ENCODE data around the gene CCL20. TPM values are rescaled to one million over a fixed set of nuclear protein-coding genes. Genes with fewer than 3 reads are reported as not detected.

The CCL20 gene
- total and polyA plus RNA-seq, 4 donors = 0.49 to 0.50 TPM; not detected in 2

- Histone ChIP-seq H3K9me3 (ENCODE audit: control insufficient read depth, insufficient read depth, low read length) (no peaks in the 10 kb centered on the region), H3K27me3 (ENCODE audit: control insufficient read depth, insufficient read depth, low read length) (no peaks in the 10 kb centered on the region), H3K27ac (ENCODE audit: low read depth, low read length) (no peak overlapping the region), H3K4me1 (ENCODE audit: control insufficient read depth, insufficient read depth, low read length) (no peaks in the 10 kb centered on the region), H3K36me3 (ENCODE audit: control insufficient read depth, insufficient read depth, low read length) (no peaks in the 10 kb centered on the region), H3K4me3 (ENCODE audit: low read depth, low read length) (no peak overlapping the region)
- no CpG with 5 or more reads among the region's 1 CpG for WGBS (ENCODE audit: insufficient coverage)
- peak in 1 of 6 donors; percentile 42 for DNase-seq (ENCODE audit: low read depth in 4 of 6, low spot score in 6 of 6)
These were observed 36.3 kb downstream of the CCL20 start for GRCh38 chr2:227849906-227850305.

GRCh38 chr2:227853204-227853629, 39.6 kb downstream of the CCL20 start:
- 57% methylated on average over 4 of the region's 4 CpGs for WGBS (ENCODE audit: insufficient coverage)
- DNase-seq (ENCODE audit: low read depth in 4 of 6, low spot score in 6 of 6) = peak in 1 of 6 donors; percentile 11

GRCh38 chr2:227853765-227854271, 40.2 kb downstream of the CCL20 start:
- H3K36me3 ChIP-seq (ENCODE audit: control insufficient read depth, insufficient read depth, low read length) = no peaks in the 10 kb centered on the region
- H3K27me3 ChIP-seq (ENCODE audit: control insufficient read depth, insufficient read depth, low read length) = no peaks in the 10 kb centered on the region
- no peaks in the 10 kb centered on the region for H3K9me3 ChIP-seq (ENCODE audit: control insufficient read depth, insufficient read depth, low read length)
- no peak overlapping the region for H3K4me3 ChIP-seq (ENCODE audit: low read depth, low read length)
- H3K27ac ChIP-seq (ENCODE audit: low read depth, low read length) = no peak overlapping the region
- 87% methylated on average over 5 of the region's 6 CpGs for whole genome bisulfite sequencing (ENCODE audit: insufficient coverage)
- DNase-seq (ENCODE audit: low read depth in 4 of 6, low spot score in 6 of 6) = no peak
- no peaks in the 10 kb centered on the region for H3K4me1 ChIP-seq (ENCODE audit: control insufficient read depth, insufficient read depth, low read length)

More at GRCh38 chr2:227853204-227853629, 39.6 kb downstream of the CCL20 start:
- no peaks in the 10 kb centered on the region for H3K36me3 ChIP-seq (ENCODE audit: control insufficient read depth, insufficient read depth, low read length)
- H3K27me3 ChIP-seq (ENCODE audit: control insufficient read depth, insufficient read depth, low read length) = no peaks in the 10 kb centered on the region
- no peak overlapping the region for H3K27ac ChIP-seq (ENCODE audit: low read depth, low read length)
- no peaks in the 10 kb centered on the region for H3K9me3 ChIP-seq (ENCODE audit: control insufficient read depth, insufficient read depth, low read length)
- no peaks in the 10 kb centered on the region for H3K4me1 ChIP-seq (ENCODE audit: control insufficient read depth, insufficient read depth, low read length)
- no peak overlapping the region for H3K4me3 ChIP-seq (ENCODE audit: low read depth, low read length)

GRCh38 chr2:227855440-227855839, 41.8 kb downstream of the CCL20 start:
- Histone ChIP-seq H3K4me3 (ENCODE audit: low read depth, low read length) (no peak overlapping the region), H3K27ac (ENCODE audit: low read depth, low read length) (no peak overlapping the region)
- no CpG with 5 or more reads among the region's 3 CpGs for WGBS (ENCODE audit: insufficient coverage)

GRCh38 chr2:227856697-227857096, 43.1 kb downstream of the CCL20 start:
- peaks cover 10% of the 10 kb centered on the region for H3K4me1 ChIP-seq (ENCODE audit: control insufficient read depth, insufficient read depth, low read length)
- WGBS (ENCODE audit: insufficient coverage) = no CpG with 5 or more reads among the region's 2 CpGs
- no peaks in the 10 kb centered on the region for H3K36me3 ChIP-seq (ENCODE audit: control insufficient read depth, insufficient read depth, low read length)
- H3K27me3 ChIP-seq (ENCODE audit: control insufficient read depth, insufficient read depth, low read length) = no peaks in the 10 kb centered on the region
- no peak overlapping the region for H3K27ac ChIP-seq (ENCODE audit: low read depth, low read length)
- no peak overlapping the region for H3K4me3 ChIP-seq (ENCODE audit: low read depth, low read length)
- DNase-seq (ENCODE audit: low read depth in 4 of 6, low spot score in 6 of 6) = no peak
- H3K9me3 ChIP-seq (ENCODE audit: control insufficient read depth, insufficient read depth, low read length) = no peaks in the 10 kb centered on the region

More at GRCh38 chr2:227855440-227855839, 41.8 kb downstream of the CCL20 start:
- H3K4me1 ChIP-seq (ENCODE audit: control insufficient read depth, insufficient read depth, low read length) = peaks cover 10% of the 10 kb centered on the region
- no peaks in the 10 kb centered on the region for H3K27me3 ChIP-seq (ENCODE audit: control insufficient read depth, insufficient read depth, low read length)
- H3K36me3 ChIP-seq (ENCODE audit: control insufficient read depth, insufficient read depth, low read length) = no peaks in the 10 kb centered on the region
- no peaks in the 10 kb centered on the region for H3K9me3 ChIP-seq (ENCODE audit: control insufficient read depth, insufficient read depth, low read length)
- no peak for DNase-seq (ENCODE audit: low read depth in 4 of 6, low spot score in 6 of 6)

- Histone ChIP-seq H3K4me1 (ENCODE audit: control insufficient read depth, insufficient read depth, low read length) (peaks cover 17% of the 10 kb centered on the region), H3K4me3 (ENCODE audit: low read depth, low read length) (no peak overlapping the region), H3K27me3 (ENCODE audit: control insufficient read depth, insufficient read depth, low read length) (no peaks in the 10 kb centered on the region), H3K36me3 (ENCODE audit: control insufficient read depth, insufficient read depth, low read length) (no peaks in the 10 kb centered on the region), H3K9me3 (ENCODE audit: control insufficient read depth, insufficient read depth, low read length) (no peaks in the 10 kb centered on the region), H3K27ac (ENCODE audit: low read depth, low read length) (no peak overlapping the region)
- 57% methylated on average over 6 of the region's 6 CpGs for WGBS (ENCODE audit: insufficient coverage)
- peak in 5 of 6 donors; percentile 35 to 77 (median 46) for DNase-seq (ENCODE audit: low read depth in 4 of 6, low spot score in 6 of 6)
These were observed 46.6 kb downstream of the CCL20 start for GRCh38 chr2:227860221-227860641.

GRCh38 chr2:227861011-227861410, 47.4 kb downstream of the CCL20 start:
- Histone ChIP-seq H3K27me3 (ENCODE audit: control insufficient read depth, insufficient read depth, low read length) (no peaks in the 10 kb centered on the region), H3K9me3 (ENCODE audit: control insufficient read depth, insufficient read depth, low read length) (no peaks in the 10 kb centered on the region), H3K4me1 (ENCODE audit: control insufficient read depth, insufficient read depth, low read length) (peaks cover 17% of the 10 kb centered on the region), H3K4me3 (ENCODE audit: low read depth, low read length) (no peak overlapping the region), H3K27ac (ENCODE audit: low read depth, low read length) (no peak overlapping the region), H3K36me3 (ENCODE audit: control insufficient read depth, insufficient read depth, low read length) (no peaks in the 10 kb centered on the region)
- WGBS (ENCODE audit: insufficient coverage) = no CpG with 5 or more reads among the region's 2 CpGs
- peak in 3 of 6 donors; percentile 4 to 46 (median 17) for DNase-seq (ENCODE audit: low read depth in 4 of 6, low spot score in 6 of 6)

- Histone ChIP-seq H3K36me3 (ENCODE audit: control insufficient read depth, insufficient read depth, low read length) (no peaks in the 10 kb centered on the region), H3K4me1 (ENCODE audit: control insufficient read depth, insufficient read depth, low read length) (peaks cover 17% of the 10 kb centered on the region), H3K9me3 (ENCODE audit: control insufficient read depth, insufficient read depth, low read length) (no peaks in the 10 kb centered on the region), H3K27ac (ENCODE audit: low read depth, low read length) (no peak overlapping the region), H3K4me3 (ENCODE audit: low read depth, low read length) (no peak overlapping the region), H3K27me3 (ENCODE audit: control insufficient read depth, insufficient read depth, low read length) (no peaks in the 10 kb centered on the region)
- WGBS (ENCODE audit: insufficient coverage) = 75% methylated on average over 1 of the region's 8 CpGs
- peak in 1 of 6 donors; percentile 53 for DNase-seq (ENCODE audit: low read depth in 4 of 6, low spot score in 6 of 6)
These were observed 48.6 kb downstream of the CCL20 start for GRCh38 chr2:227862227-227862740.

- Histone ChIP-seq H3K27ac (ENCODE audit: low read depth, low read length) (no peak overlapping the region), H3K27me3 (ENCODE audit: control insufficient read depth, insufficient read depth, low read length) (no peaks in the 10 kb centered on the region), H3K4me1 (ENCODE audit: control insufficient read depth, insufficient read depth, low read length) (peaks cover 17% of the 10 kb centered on the region), H3K9me3 (ENCODE audit: control insufficient read depth, insufficient read depth, low read length) (no peaks in the 10 kb centered on the region), H3K4me3 (ENCODE audit: low read depth, low read length) (no peak overlapping the region), H3K36me3 (ENCODE audit: control insufficient read depth, insufficient read depth, low read length) (no peaks in the 10 kb centered on the region)
- DNase-seq (ENCODE audit: low read depth in 4 of 6, low spot score in 6 of 6) = no peak
- 77% methylated on average over 7 of the region's 7 CpGs for WGBS (ENCODE audit: insufficient coverage)
These were observed 49.3 kb downstream of the CCL20 start for GRCh38 chr2:227862741-227863588.

All from spinal cord (tissue), 10 donors.